AG08396 (cell line): ENCODE results near the gene SIAH3.
"Not testable (repeated sequence)": the region's sequence is repeated elsewhere in the genome, so short reads cannot be mapped to it uniquely, and the experiment has no call there.

Experiments used
- DNase-seq: peaks from one replicate; pipeline ENCODE4 v3.0.0; 2012; ENCODE audit warnings: low spot score, mixed read lengths

The SIAH3 gene, protein sequence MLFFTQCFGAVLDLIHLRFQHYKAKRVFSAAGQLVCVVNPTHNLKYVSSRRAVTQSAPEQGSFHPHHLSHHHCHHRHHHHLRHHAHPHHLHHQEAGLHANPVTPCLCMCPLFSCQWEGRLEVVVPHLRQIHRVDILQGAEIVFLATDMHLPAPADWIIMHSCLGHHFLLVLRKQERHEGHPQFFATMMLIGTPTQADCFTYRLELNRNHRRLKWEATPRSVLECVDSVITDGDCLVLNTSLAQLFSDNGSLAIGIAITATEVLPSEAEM

GRCh38 chr13:45851171-45851921, at the start of gene SIAH3:
Gene SIAH3, minus strand, starts transcription at chr13:45851753. Its CDS starts 124 bp downstream, at chr13:45851629.
- DNase-seq = no peak

GRCh38 chr13:45899406-45899805, 47.9 kb upstream of the SIAH3 start:
- no peak for DNase-seq

DNA sequence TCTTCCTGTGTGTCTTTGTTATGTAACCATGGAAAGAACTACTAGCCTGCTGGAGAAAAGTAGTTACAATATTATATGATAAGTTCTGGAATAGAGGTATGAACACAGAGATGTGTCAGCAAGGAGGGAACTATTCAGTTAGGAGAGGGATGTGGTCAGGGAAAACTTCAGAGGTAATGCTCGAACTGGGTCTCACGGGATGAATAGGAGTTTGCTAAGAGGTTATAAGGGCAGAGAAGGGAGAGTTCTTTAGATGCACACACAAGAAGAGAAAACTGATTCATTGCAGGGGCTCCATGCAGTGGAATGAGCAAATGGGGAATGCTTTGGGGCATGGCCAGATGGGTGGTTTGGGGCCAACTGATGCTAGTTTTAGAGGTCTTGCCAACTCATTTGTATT, 46.0 kb upstream of the SIAH3 start:
- no peak for DNase-seq

DNA sequence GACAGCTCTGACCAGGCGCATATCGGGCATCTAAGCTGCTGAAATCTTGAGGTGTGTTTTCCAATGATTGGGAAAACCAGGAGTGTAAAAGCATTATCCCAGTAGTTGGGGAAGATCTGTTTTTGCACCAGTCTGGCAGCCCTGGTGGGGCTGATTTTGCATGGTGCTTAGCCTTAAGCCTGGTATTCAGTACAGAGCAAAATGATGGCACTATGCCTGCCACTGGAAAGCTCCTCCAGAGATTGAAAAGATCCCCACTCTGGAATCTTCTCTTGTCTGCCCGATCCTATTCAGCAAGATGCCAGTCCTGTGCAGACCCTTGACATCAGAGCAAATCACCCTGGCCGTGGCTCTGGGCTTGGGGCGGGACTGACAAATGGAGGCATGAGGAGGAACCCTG, 44.7 kb upstream of the SIAH3 start:
- DNase-seq = no peak

DNA sequence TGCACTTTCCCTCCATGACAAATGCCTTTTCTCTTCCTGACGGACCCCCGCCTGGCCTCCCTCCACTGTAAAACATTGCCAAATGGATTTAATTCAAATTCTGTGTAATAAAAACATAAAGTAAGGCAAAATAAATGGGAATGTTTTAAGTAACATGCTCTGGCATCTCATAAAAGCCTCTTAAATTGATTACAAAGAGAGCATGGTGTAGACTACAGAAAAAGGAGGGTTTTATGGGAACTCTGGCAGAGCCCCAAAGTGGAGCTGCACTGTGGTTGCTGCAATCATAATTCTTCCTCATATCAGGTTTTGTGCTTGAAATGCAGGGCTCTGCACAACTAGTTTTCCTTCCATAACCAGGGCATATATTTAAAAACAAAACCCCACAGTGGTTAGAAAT, 44.3 kb upstream of the SIAH3 start:
- DNase-seq = no peak

DNA sequence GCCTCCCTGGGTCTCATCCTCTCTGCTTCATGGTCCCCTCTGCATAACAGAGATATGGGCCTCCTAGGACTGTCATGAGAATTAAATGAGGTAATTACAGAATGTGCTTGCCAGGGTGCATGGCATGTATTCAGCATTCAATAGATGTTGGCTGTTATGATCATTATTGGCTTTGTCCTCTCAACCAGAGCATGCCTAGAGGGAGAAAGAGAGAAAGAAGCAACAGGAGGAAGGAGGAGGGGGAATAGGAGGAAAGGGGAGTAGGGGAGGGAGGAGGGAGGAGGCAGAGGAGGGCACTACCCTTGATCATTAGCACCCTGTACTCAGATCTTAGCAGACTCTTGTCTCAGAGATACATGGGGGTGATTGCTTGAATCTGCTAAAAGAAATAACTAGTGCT, 41.0 kb upstream of the SIAH3 start:
- no peak for DNase-seq

GRCh38 chr13:45889590-45890243, 38.2 kb upstream of the SIAH3 start:
- no peak for DNase-seq

DNA sequence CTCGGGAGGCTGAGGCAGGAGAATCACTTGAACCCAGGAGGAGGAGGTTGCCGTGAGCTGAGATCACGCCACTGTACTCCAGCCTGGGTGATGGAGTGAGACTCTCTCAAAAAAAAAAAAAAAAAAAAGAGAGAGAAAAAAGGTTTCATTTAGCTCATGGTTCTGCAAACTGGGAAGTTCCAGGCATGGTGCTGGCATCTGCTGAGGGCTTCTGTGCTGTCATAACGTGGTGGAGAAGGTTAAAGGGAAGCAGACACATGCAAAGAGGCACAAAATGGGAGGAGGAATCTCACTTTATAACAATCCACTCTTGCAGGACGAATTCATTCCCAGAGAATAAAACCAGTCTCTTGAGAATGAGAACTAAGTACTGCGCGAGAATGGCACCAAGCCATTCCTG, 34.9 kb upstream of the SIAH3 start:
- DNase-seq = no peak

DNA sequence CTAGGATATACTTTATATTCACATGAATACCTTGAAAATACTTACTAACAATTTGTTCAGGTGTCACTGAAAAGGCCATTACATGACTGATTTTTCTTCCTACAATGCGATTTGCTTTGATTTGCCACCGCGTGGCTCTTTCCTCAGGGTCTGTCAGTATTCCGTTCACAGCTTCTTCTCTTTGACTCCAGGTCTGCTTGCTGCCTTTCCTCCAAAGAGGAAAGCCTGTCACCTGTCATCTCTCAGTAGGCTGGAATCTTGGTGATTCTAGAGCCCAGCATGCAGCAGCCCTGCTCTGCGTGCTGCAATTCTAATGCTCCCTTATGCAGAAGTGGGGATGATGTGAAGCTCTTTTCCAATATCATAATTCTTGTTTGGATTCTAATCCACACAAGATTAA, 33.6 kb upstream of the SIAH3 start:
- no peak for DNase-seq

GRCh38 chr13:45882626-45883025, 31.1 kb upstream of the SIAH3 start:
- no peak for DNase-seq

GRCh38 chr13:45881353-45881752, 29.8 kb upstream of the SIAH3 start:
- no peak for DNase-seq

DNA sequence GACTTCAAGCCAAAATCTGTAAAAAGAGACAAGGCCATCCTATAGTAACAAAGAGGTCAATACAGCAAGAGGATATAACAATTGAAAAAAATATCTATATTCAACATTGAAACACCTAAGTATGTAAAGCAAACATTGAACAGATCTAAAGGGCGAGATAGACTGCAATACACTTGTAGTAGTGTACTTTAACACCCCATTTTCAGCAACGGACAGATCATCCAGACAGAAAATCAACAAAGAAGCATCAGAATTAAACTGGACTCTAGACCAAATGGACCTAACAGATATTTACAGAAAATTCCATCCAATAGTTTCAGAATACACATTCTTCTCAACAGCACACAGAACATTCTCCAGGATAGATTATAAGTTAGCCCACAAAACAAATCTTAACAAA, 28.7 kb upstream of the SIAH3 start:
- DNase-seq = no peak

DNA sequence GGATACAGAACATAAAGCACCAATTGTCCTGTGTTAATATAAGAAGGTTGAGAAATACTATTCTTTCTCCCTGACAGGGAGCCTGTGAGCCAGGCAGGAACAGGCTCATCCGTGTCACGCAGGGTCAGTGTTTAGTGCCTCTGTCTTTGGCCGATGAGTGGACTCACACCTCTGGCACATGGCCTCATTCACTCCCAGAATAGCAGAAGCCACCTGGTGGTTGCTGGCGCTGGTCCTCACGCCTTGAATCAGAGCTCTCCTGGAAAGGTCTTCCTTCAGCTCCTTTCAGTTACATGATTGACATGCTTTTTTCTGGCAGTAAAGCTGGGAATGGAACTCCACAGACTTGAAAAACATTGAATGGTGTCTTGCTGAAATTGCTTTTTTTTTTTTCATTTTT, 28.1 kb upstream of the SIAH3 start:
- no peak for DNase-seq

GRCh38 chr13:45878966-45879365, 27.4 kb upstream of the SIAH3 start:
- DNase-seq = no peak

- no peak for DNase-seq
Observed at GRCh38 chr13:45876781-45877180, 25.2 kb upstream of the SIAH3 start.

GRCh38 chr13:45875951-45876350, 24.4 kb upstream of the SIAH3 start:
- no peak for DNase-seq

- no peak for DNase-seq
Observed at GRCh38 chr13:45873491-45874325, 22.2 kb upstream of the SIAH3 start.

- no peak for DNase-seq
Observed at GRCh38 chr13:45872566-45872965, 21.0 kb upstream of the SIAH3 start.

GRCh38 chr13:45871201-45871600, 19.6 kb upstream of the SIAH3 start:
- DNase-seq = not testable (repeated sequence)

DNA sequence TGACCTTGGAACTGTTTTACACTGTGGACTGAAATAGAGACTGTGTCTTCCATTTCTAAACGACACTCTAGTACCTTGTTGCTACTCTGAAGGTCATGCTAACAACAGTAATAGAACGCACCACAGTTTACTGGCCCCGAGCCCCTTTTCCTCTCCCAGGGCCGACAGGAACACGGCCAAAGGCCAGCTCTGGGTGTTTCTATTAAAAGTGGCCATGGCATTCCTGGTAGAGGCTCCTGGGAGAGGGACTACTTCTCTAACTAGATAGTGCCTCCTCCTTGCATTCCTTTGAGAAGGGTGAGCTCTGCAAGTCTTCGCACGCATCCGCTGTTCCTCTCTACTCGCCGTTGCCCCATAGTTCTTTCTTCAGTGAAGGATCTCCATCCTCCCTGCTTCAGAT, 18.7 kb upstream of the SIAH3 start:
- DNase-seq = no peak

DNA sequence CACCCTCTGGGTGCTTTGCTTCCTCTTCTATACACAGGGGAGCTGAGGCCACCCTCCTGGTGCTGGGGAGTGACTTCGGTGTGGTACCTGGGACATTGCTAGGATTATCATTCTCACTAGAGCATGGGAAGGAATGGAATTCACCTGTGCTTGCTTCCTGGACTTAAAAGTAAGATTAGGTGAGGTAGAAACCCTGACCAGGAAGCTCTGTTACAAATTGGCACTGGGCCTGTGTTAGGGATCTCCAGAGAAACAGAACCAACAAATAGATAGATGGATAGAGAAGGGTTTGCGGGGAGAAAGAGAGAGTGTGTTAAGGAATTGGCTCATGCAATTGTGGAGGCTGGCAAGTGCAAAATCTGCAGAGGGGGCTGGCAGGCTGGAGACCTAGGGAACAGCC, 13.9 kb upstream of the SIAH3 start:
- no peak for DNase-seq
